ENCODE measurements around the gene PRUNE2. TPM values are rescaled to one million over a fixed set of nuclear protein-coding genes. Genes with fewer than 3 reads are reported as not detected.

Gene PRUNE2
- total and polyA plus RNA-seq, 2 of the 13 experiments (the other 11 are each of a cell fraction or from before 2014, with no cell fraction given): 0.02 TPM; not detected in 1

DNA sequence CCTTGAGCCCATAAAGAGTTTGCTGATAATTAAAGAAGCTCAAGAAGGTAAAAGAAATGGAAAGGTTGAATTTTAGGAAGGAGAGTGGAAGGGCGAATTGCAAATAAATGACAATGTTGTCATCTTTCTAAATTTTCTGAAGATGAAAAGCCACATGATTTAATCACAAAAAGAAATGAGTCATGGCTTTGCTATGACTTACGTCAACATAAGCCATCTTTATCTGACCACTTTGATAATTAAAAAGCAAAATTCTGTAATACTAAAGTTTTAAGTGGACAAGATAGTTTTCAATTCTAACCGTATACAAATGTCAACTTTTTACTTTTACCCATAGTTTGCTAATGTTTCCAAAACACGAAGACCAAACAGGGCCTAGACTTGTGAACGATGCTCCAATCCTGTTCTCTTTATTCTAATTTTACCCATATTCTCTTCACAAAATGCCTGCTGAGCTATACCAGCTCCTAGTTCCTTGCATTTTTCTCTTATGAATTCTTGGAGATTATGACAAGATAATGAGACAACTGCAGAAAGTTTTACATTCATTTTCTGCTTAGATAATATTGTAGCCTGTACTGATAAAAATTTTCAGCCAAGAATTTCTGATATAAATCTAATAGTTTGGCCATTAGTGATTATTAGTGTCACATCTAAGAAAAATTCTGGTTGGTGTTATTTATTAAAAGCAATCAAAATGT, 21.8 kb upstream of the PRUNE2 start:
- H3K4me1 ChIP-seq (ENCODE audit: insufficient read depth, low read length): no peaks in the 10 kb centered on the region
- in situ Hi-C loops (cut with HindIII; ENCODE audit: extremely low pct_ligation_motif_present, low pct_unique_long_range_greater_than_20kb): no loop called here
- no peaks in the 10 kb centered on the region for H3K36me3 ChIP-seq (replicated peaks in 1 of 2; ENCODE audit: control insufficient read depth in 1 of 2, insufficient read depth in 2 of 2, low read length in 2 of 2)
- H4K20me1 ChIP-seq (ENCODE audit: insufficient read depth, low read length): no peaks in the 10 kb centered on the region
- ChIA-PET POLR2A (no interaction called here), CTCF (ENCODE audit: low intra/inter-chr PET ratio, low total read pairs) (no interaction called here)
- FAIRE-seq (no peak), DNase-seq (ENCODE audit: low spot score) (no peak), ATAC-seq (no peak)
- H3K4me2 ChIP-seq (ENCODE audit: low read depth, low read length): no peak overlapping the region
- H3K27me3 ChIP-seq (ENCODE audit: control insufficient read depth in 1 of 2, insufficient read depth in 2 of 2, low read length in 2 of 2): no peaks in the 10 kb centered on the region
- H3K4me3 ChIP-seq (replicated peaks in 1 of 3; ENCODE audit: insufficient read depth in 1 of 3, low read depth in 2 of 3, low read length in 3 of 3): no peak overlapping the region
- 2% methylated on average over 5 of the region's 5 CpGs for WGBS (ENCODE audit: low lambda C conversion rate)
- TF ChIP-seq, protein P1, sequence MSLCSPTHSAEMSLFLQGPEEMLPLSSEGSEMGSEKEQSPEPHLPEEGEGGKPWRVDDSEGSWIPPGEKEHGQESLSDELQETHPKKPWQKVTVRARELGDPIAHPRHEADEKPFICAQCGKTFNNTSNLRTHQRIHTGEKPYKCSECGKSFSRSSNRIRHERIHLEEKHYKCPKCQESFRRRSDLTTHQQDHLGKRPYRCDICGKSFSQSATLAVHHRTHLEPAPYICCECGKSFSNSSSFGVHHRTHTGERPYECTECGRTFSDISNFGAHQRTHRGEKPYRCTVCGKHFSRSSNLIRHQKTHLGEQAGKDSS (CRISPR knock-in tag; IDR thresholded peaks at IDR 0.05; ENCODE audit: borderline replicate concordance, low read depth): no peak
- TF ChIP-seq RXRA (CRISPR knock-in tag; IDR thresholded peaks at IDR 0.05) (no peak), NFKB2 (CRISPR knock-in tag; IDR thresholded peaks at IDR 0.05; ENCODE audit: borderline replicate concordance) (no peak), PHF8 (CRISPR knock-in tag; IDR thresholded peaks at IDR 0.05) (no peak), ZFP90 (CRISPR knock-in tag; IDR thresholded peaks at IDR 0.05; ENCODE audit: borderline replicate concordance) (no peak)
- H3K27ac ChIP-seq (ENCODE audit: extremely low read length, insufficient read depth, low read length): no peak overlapping the region
- H2AFZ ChIP-seq (ENCODE audit: low read length): no peak overlapping the region
- BruUV-seq (replicated peaks): no TSS peak
- no peak overlapping the region for H3K9ac ChIP-seq (ENCODE audit: insufficient read depth, low read depth, low read length)
- H3K79me2 ChIP-seq (ENCODE audit: insufficient read depth, low read length): no peaks in the 10 kb centered on the region
- H3K9me3 ChIP-seq (ENCODE audit: low read length): no peaks in the 10 kb centered on the region
- intact Hi-C loops (cut with micrococcal nuclease; ENCODE audit: unreplicated experiment): no loop called here

DNA sequence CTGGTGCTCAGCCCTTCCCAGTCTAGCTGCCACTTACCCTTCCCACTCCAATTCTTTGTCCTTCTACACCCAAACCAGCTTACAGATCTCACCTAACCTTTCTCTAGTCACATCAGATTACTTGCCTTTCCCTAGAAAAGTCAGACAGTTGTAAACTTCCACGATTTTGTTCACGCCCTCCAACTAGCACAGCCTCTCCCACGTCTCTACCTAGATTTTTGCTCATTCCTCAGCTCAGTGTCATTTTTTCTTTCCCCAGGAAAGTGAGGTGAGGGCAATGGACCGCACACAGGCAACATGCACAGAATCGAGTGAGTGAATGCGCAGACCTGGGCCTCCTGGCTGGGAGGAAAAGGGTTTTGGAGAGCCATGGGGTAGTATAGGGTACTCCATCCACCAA, 20.9 kb upstream of the PRUNE2 start:
- intact Hi-C loops (cut with micrococcal nuclease; ENCODE audit: unreplicated experiment): no loop called here
- Histone ChIP-seq H3K36me3 (replicated peaks in 1 of 2; ENCODE audit: control insufficient read depth in 1 of 2, insufficient read depth in 2 of 2, low read length in 2 of 2) (no peaks in the 10 kb centered on the region), H3K27ac (ENCODE audit: extremely low read length, insufficient read depth, low read length) (no peak overlapping the region), H2AFZ (ENCODE audit: low read length) (no peak overlapping the region), H3K9ac (ENCODE audit: insufficient read depth, low read depth, low read length) (no peak overlapping the region), H3K79me2 (ENCODE audit: insufficient read depth, low read length) (no peaks in the 10 kb centered on the region), H3K27me3 (ENCODE audit: control insufficient read depth in 1 of 2, insufficient read depth in 2 of 2, low read length in 2 of 2) (no peaks in the 10 kb centered on the region), H3K9me3 (ENCODE audit: low read length) (no peaks in the 10 kb centered on the region), H4K20me1 (ENCODE audit: insufficient read depth, low read length) (no peaks in the 10 kb centered on the region), H3K4me2 (ENCODE audit: low read depth, low read length) (no peak overlapping the region), H3K4me1 (ENCODE audit: insufficient read depth, low read length) (no peaks in the 10 kb centered on the region), H3K4me3 (replicated peaks in 1 of 3; ENCODE audit: insufficient read depth in 1 of 3, low read depth in 2 of 3, low read length in 3 of 3) (no peak overlapping the region)
- ChIA-PET CTCF (ENCODE audit: low intra/inter-chr PET ratio, low total read pairs) (no interaction called here), POLR2A (no interaction called here)
- TF ChIP-seq MBNL3 (CRISPR knock-in tag; conservative IDR thresholded peaks at IDR 0.05): no peak
- TF ChIP-seq, protein P2, sequence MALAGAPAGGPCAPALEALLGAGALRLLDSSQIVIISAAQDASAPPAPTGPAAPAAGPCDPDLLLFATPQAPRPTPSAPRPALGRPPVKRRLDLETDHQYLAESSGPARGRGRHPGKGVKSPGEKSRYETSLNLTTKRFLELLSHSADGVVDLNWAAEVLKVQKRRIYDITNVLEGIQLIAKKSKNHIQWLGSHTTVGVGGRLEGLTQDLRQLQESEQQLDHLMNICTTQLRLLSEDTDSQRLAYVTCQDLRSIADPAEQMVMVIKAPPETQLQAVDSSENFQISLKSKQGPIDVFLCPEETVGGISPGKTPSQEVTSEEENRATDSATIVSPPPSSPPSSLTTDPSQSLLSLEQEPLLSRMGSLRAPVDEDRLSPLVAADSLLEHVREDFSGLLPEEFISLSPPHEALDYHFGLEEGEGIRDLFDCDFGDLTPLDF (CRISPR knock-in tag; IDR thresholded peaks at IDR 0.05): no peak
- TF ChIP-seq ZNF678 (CRISPR knock-in tag; IDR thresholded peaks at IDR 0.05): no peak
- no peak for TF ChIP-seq BATF2 (CRISPR knock-in tag; IDR thresholded peaks at IDR 0.05)
- ATAC-seq: no peak
- no TSS peak for BruUV-seq (replicated peaks)
- in situ Hi-C loops (cut with HindIII; ENCODE audit: extremely low pct_ligation_motif_present, low pct_unique_long_range_greater_than_20kb): no loop called here
- FAIRE-seq: no peak
- no peak for DNase-seq (ENCODE audit: low spot score)
- 8% methylated on average over 6 of the region's 6 CpGs for WGBS (ENCODE audit: low lambda C conversion rate)

Measured in HepG2 (cell line).